GM10248 (cell line): ENCODE results near the gene ASAP2.

Source experiments
- CTCF ChIA-PET: fragments of 300-600 bp; sonication (Branson Sonifier 250); formaldehyde crosslinking; extraction: SDS; loops from one replicate; lab custom pipeline; 2021; ENCODE audit warnings: antibody characterized with exemption; lab: Yijun Ruan, JAX
- POLR2A ChIA-PET: fragments of 350-650 bp; sonication (Branson Sonifier 250); formaldehyde crosslinking; extraction: SDS; loops from one replicate; lab custom pipeline; 2020; ENCODE audit warnings: antibody characterized with exemption; lab: Yijun Ruan, JAX
- DNase-seq: peaks from one replicate; pipeline ENCODE4 v3.0.0; 2012; ENCODE audit errors: extremely low spot score
- CTCF ChIP-seq: IDR thresholded peaks from 2 replicates; pipeline ENCODE4 v1.5.1; 2012; ENCODE audit warnings: mild to moderate bottlenecking, low read depth; ENCODE audit errors: extremely low read depth, missing control alignments, control extremely low read depth

The ASAP2 gene

GRCh38 chr2:9251154-9252001, 44.8 kb downstream of the ASAP2 start:
- no peak for TF ChIP-seq CTCF
- DNase-seq: no peak
- ChIA-PET CTCF (no interaction called here), POLR2A (interaction anchor here (0.7 kb wide), 1 partner anchor 979 kb away, joined by 3 read pairs; no protein-coding TSS in a partner anchor)

DNA sequence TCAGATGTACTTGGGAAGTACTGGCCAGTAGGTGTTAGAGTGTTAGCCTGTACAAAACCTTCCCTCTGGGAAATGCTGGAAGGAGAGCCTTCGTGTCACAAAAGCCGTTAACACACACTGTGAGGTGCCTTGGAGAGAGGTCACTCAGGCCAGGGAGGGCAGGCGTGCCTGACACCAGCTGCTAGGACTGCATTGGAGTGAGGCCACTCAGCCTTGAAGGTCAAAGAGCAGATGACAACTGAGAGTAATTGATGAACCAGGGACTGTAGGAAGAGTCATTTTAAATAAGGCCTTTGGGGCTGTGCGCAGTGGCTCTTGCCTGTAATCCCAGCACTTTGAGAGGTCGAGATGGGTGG, 45.4 kb downstream of the ASAP2 start:
- ChIA-PET CTCF (no interaction called here), POLR2A (interaction anchor here (0.7 kb wide), 1 partner anchor 979 kb away, joined by 3 read pairs; no protein-coding TSS in a partner anchor)
- no peak for TF ChIP-seq CTCF
- no peak for DNase-seq

DNA sequence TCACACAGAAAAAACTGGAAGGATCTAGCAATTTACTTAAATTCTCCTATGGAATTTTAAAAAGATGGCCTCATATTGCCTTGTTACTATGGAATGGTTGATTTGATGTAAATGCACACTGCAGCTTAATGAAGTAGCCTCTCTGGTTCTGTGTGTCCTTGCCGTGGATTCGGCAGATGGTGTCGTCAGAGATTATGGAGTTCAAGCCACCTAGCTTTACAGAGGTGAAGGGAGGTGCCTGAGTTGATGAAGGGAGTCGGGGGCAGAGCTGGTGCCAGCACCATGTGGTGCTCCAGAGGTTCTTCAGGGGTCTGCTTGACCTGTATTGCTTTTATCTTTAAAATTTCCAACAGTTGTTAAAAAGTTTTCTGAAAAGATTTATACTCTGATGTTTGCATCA, 48.8 kb downstream of the ASAP2 start:
- DNase-seq: no peak
- TF ChIP-seq CTCF: no peak
- POLR2A ChIA-PET: no interaction called here
- CTCF ChIA-PET: no interaction called here

DNA sequence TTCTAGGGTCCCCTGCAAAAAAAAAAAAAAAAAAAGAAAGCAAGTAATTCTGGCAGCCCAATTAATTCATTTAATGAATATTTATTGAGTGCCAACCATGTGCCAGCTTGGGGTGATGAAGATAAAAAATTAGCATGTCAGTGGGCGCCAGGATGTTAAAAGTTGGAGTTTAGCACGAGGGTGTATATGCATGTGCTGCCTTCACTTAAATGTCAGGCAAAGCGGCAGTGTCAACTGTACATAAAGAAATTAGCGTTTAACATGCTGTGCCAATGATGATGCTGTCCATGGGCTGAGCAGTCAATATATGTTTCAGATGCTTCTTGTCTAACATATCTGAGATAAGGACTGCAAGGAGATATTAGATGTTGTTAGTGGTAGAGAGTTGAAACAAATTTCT, 49.5 kb downstream of the ASAP2 start:
- TF ChIP-seq CTCF: no peak
- POLR2A ChIA-PET: no interaction called here
- CTCF ChIA-PET: no interaction called here
- no peak for DNase-seq

GRCh38 chr2:9256570-9257043, 50.0 kb downstream of the ASAP2 start:
- TF ChIP-seq CTCF: no peak
- DNase-seq: no peak
- POLR2A ChIA-PET: no interaction called here
- CTCF ChIA-PET: no interaction called here

GRCh38 chr2:9258501-9258900, 51.9 kb downstream of the ASAP2 start:
- CTCF ChIA-PET: interaction anchor here (1.0 kb wide), 1 partner anchor 12 kb away, joined by 3 read pairs; no protein-coding TSS in a partner anchor
- no peak for DNase-seq
- POLR2A ChIA-PET: no interaction called here
- no peak for TF ChIP-seq CTCF
